HepG2 (cell line): Measurements from ENCODE around the gene TRIM66. TPM values are rescaled to one million over a fixed set of nuclear protein-coding genes. Genes with fewer than 3 reads are reported as not detected.
A peak's percentile ranks its signal among the peaks of the same experiment; 100 is the strongest.

ENCODE experiments used
- FLYWCH1 ChIP-seq: sonication (generic); formaldehyde crosslinking; IDR thresholded peaks from 2 replicates; pipeline ENCODE4 v1.8.1; 2023; ENCODE audit warnings: mild to moderate bottlenecking, missing genetic modification reagents
- FOXA1 ChIP-seq, 2 experiments: fragments of 450-650 bp in 1 of 2; sonication (generic) in 1 of 2; formaldehyde crosslinking in 1 of 2; IDR thresholded peaks; 2 replicates each; pipeline versions ENCODE4 v1.4.0 to v1.6.1; 2016 to 2020; ENCODE audit warnings: missing genetic modification reagents in 1 of 2
- FOXK1 ChIP-seq: sonication (generic); formaldehyde crosslinking; IDR thresholded peaks from 2 replicates; pipeline ENCODE4 v1.4.0; 2020; ENCODE audit warnings: low read depth, missing genetic modification reagents, borderline replicate concordance
- MBNL3 ChIP-seq: fragments of 250-450 bp; sonication (Bioruptor Pico); conservative IDR thresholded peaks from 2 replicates; pipeline ENCODE4 v1.8.0; 2022; ENCODE audit warnings: mild to moderate bottlenecking, inconsistent platforms
- MEIS1 ChIP-seq: sonication (generic); formaldehyde crosslinking; IDR thresholded peaks from 2 replicates; pipeline ENCODE4 v1.9.0; 2021; ENCODE audit warnings: mild to moderate bottlenecking, missing genetic modification reagents, moderate library complexity, borderline replicate concordance
- MXD4 ChIP-seq: IDR thresholded peaks from 2 replicates; pipeline ENCODE4 v1.6.1; 2016; ENCODE audit warnings: mild to moderate bottlenecking, missing biosample characterization, missing genetic modification reagents
- MXI1 ChIP-seq: IDR thresholded peaks from 3 replicates; pipeline ENCODE4 v1.6.1; 2012; ENCODE audit warnings: low read depth, low read length, inconsistent platforms, borderline replicate concordance
- NFIB ChIP-seq: sonication (generic); formaldehyde crosslinking; IDR thresholded peaks from 2 replicates; pipeline ENCODE4 v1.9.0; 2021; ENCODE audit warnings: missing genetic modification reagents, mild to moderate bottlenecking, borderline replicate concordance
- PCBP2 ChIP-seq: fragments of 200-400 bp; formaldehyde crosslinking; optimal IDR thresholded peaks from 2 replicates; pipeline ENCODE3; 2018; ENCODE audit warnings: low read length, low read depth; ENCODE audit not compliant: poor library complexity, severe bottlenecking
- PHF21A ChIP-seq: sonication (generic); formaldehyde crosslinking; IDR thresholded peaks from 2 replicates; pipeline ENCODE4 v1.5.0; 2020; ENCODE audit warnings: mild to moderate bottlenecking, missing genetic modification reagents
- PHF5A ChIP-seq: IDR thresholded peaks from one replicate; pipeline ENCODE4 v1.6.1; 2018; ENCODE audit warnings: low read depth, missing genetic modification reagents; ENCODE audit not compliant: unreplicated experiment
- POGK ChIP-seq: sonication (generic); formaldehyde crosslinking; conservative IDR thresholded peaks from 2 replicates; pipeline ENCODE4 v1.8.0; 2022; ENCODE audit warnings: mild to moderate bottlenecking, moderate library complexity, missing genetic modification reagents
- YEATS2 ChIP-seq: sonication (generic); formaldehyde crosslinking; IDR thresholded peaks from 2 replicates; pipeline ENCODE4 v1.4.0; 2020; ENCODE audit warnings: missing genetic modification reagents, borderline replicate concordance
- ZNF3 ChIP-seq: IDR thresholded peaks from 2 replicates; pipeline ENCODE4 v1.7.0; 2017; ENCODE audit warnings: inconsistent platforms
- ZNF567 ChIP-seq: sonication (generic); formaldehyde crosslinking; IDR thresholded peaks from 2 replicates; pipeline ENCODE4 v1.8.1; 2023; ENCODE audit warnings: mild to moderate bottlenecking, missing genetic modification reagents, borderline replicate concordance
- ZNF883 ChIP-seq: sonication (generic); formaldehyde crosslinking; IDR thresholded peaks from 2 replicates; pipeline ENCODE4 v1.5.1; 2020; ENCODE audit warnings: mild to moderate bottlenecking, missing genetic modification reagents; ENCODE audit errors: not compliant biosample characterization
- ZSCAN29 ChIP-seq: sonication (generic); formaldehyde crosslinking; conservative IDR thresholded peaks from 2 replicates; pipeline ENCODE4 v1.4.0; 2020; ENCODE audit warnings: mild to moderate bottlenecking, missing genetic modification reagents
- polyA plus RNA-seq, 8 experiments: library from polyadenylated mRNA; depleted of rRNA in 3 of 8; stranded (reverse) in 7 of 8; unstranded in 1 of 8; fragments of >200 nt; fragmentation: Illumina TruSeq in 4 of 8; extraction: Trizol in 4 of 8; gene quantifications; 2 replicates each; pipeline versions ENCODE4 v1.2.1 to v1.2.3, GENCODE V29; 2011 to 2016; ENCODE audit warnings: low read depth in 4 of 8, missing spikeins in 1 of 8, mixed read lengths in 1 of 8; ENCODE audit not compliant: insufficient read depth in 1 of 8
- total RNA-seq, 5 experiments: library from RNA; depleted of rRNA; stranded (reverse); fragments of >200 nt; fragmentation: Illumina TruSeq; extraction: Trizol; gene quantifications; 2 replicates each; pipeline ENCODE4 v1.2.3, GENCODE V29; 2016; ENCODE audit warnings: low read depth in 1 of 5
- TF ChIP-seq, protein P1 (sequence below): IDR thresholded peaks from 2 replicates; pipeline ENCODE4 v1.6.1; 2016; ENCODE audit warnings: low read depth
- TF ChIP-seq, protein P2 (sequence below): sonication (generic); formaldehyde crosslinking; conservative IDR thresholded peaks from 2 replicates; pipeline ENCODE4 v1.4.0; 2020; ENCODE audit warnings: missing genetic modification reagents
- TF ChIP-seq, protein P3 (sequence below): sonication (generic); formaldehyde crosslinking; IDR thresholded peaks from 2 replicates; pipeline ENCODE4 v1.4.0; 2020; ENCODE audit warnings: missing genetic modification reagents, borderline replicate concordance

Gene TRIM66
- total and polyA plus RNA-seq, 2 of the 13 experiments (the other 11 are each of a cell fraction or from before 2014, with no cell fraction given): 4.9 to 6.1 TPM

GRCh38 chr11:8699903-8700302 is 17.4 kb upstream of the TRIM66 start (continued):
- TF ChIP-seq, protein P1, sequence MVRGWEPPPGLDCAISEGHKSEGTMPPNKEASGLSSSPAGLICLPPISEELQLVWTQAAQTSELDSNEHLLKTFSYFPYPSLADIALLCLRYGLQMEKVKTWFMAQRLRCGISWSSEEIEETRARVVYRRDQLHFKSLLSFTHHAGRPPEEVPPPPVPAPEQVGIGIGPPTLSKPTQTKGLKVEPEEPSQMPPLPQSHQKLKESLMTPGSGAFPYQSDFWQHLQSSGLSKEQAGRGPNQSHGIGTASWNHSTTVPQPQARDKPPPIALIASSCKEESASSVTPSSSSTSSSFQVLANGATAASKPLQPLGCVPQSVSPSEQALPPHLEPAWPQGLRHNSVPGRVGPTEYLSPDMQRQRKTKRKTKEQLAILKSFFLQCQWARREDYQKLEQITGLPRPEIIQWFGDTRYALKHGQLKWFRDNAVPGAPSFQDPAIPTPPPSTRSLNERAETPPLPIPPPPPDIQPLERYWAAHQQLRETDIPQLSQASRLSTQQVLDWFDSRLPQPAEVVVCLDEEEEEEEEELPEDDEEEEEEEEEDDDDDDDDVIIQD (CRISPR knock-in tag): no peak
- TF ChIP-seq PHF5A (CRISPR knock-in tag) (no peak), ZNF883 (CRISPR knock-in tag) (peak; percentile 60), POGK (CRISPR knock-in tag) (no peak), ZNF3 (CRISPR knock-in tag) (no peak), FOXK1 (CRISPR knock-in tag) (no peak), MXD4 (0 out of 2 replicates have a peak, but pooled peaks have one; percentile 28), NFIB (CRISPR knock-in tag) (no peak), FOXA1 (IDR thresholded peaks at IDR 0.05) (no peak), FOXA1 (CRISPR knock-in tag; IDR thresholded peaks at IDR 0.05) (0 out of 2 replicates have a peak, but pooled peaks have one; percentile 27), MEIS1 (CRISPR knock-in tag) (no peak), MBNL3 (CRISPR knock-in tag) (no peak), ZSCAN29 (no peak), PCBP2 (no peak), ZNF567 (CRISPR knock-in tag) (no peak), YEATS2 (CRISPR knock-in tag) (peak; percentile 24; the same call in 1 of the 2 replicates), MXI1 (no peak), FLYWCH1 (CRISPR knock-in tag) (no peak), PHF21A (CRISPR knock-in tag) (peak; percentile 81)
- TF ChIP-seq, protein P2, sequence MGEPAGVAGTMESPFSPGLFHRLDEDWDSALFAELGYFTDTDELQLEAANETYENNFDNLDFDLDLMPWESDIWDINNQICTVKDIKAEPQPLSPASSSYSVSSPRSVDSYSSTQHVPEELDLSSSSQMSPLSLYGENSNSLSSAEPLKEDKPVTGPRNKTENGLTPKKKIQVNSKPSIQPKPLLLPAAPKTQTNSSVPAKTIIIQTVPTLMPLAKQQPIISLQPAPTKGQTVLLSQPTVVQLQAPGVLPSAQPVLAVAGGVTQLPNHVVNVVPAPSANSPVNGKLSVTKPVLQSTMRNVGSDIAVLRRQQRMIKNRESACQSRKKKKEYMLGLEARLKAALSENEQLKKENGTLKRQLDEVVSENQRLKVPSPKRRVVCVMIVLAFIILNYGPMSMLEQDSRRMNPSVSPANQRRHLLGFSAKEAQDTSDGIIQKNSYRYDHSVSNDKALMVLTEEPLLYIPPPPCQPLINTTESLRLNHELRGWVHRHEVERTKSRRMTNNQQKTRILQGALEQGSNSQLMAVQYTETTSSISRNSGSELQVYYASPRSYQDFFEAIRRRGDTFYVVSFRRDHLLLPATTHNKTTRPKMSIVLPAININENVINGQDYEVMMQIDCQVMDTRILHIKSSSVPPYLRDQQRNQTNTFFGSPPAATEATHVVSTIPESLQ (CRISPR knock-in tag): no peak
- TF ChIP-seq, protein P3, sequence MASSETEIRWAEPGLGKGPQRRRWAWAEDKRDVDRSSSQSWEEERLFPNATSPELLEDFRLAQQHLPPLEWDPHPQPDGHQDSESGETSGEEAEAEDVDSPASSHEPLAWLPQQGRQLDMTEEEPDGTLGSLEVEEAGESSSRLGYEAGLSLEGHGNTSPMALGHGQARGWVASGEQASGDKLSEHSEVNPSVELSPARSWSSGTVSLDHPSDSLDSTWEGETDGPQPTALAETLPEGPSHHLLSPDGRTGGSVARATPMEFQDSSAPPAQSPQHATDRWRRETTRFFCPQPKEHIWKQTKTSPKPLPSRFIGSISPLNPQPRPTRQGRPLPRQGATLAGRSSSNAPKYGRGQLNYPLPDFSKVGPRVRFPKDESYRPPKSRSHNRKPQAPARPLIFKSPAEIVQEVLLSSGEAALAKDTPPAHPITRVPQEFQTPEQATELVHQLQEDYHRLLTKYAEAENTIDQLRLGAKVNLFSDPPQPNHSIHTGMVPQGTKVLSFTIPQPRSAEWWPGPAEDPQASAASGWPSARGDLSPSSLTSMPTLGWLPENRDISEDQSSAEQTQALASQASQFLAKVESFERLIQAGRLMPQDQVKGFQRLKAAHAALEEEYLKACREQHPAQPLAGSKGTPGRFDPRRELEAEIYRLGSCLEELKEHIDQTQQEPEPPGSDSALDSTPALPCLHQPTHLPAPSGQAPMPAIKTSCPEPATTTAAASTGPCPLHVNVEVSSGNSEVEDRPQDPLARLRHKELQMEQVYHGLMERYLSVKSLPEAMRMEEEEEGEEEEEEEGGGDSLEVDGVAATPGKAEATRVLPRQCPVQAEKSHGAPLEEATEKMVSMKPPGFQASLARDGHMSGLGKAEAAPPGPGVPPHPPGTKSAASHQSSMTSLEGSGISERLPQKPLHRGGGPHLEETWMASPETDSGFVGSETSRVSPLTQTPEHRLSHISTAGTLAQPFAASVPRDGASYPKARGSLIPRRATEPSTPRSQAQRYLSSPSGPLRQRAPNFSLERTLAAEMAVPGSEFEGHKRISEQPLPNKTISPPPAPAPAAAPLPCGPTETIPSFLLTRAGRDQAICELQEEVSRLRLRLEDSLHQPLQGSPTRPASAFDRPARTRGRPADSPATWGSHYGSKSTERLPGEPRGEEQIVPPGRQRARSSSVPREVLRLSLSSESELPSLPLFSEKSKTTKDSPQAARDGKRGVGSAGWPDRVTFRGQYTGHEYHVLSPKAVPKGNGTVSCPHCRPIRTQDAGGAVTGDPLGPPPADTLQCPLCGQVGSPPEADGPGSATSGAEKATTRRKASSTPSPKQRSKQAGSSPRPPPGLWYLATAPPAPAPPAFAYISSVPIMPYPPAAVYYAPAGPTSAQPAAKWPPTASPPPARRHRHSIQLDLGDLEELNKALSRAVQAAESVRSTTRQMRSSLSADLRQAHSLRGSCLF (CRISPR knock-in tag): no peak
